Thymus (tissue), 11 donors: ENCODE data around the gene SYT14. TPM values are rescaled to one million over a fixed set of nuclear protein-coding genes. Genes with fewer than 3 reads are reported as not detected.

Source experiments
- DNase-seq, 9 donors: peaks; one replicate each; pipeline ENCODE4 v3.0.0-alpha.2; 2013; ENCODE audit warnings: low spot score in 9 of 9, low read depth in 6 of 9, missing footprints in 1 of 9
- H3K27ac ChIP-seq, 2 donors: one replicate each; pipeline ENCODE4 v1.5.1; 2013; ENCODE audit warnings: control low read depth in 1 of 2, low read depth in 1 of 2, low read length in 1 of 2, mild to moderate bottlenecking in 1 of 2, moderate library complexity in 1 of 2
- H3K27me3 ChIP-seq, 2 donors: one replicate each; pipeline ENCODE4 v1.5.1; 2013; ENCODE audit warnings: low read length in 1 of 2; ENCODE audit not compliant: control insufficient read depth in 2 of 2, insufficient read depth in 1 of 2
- H3K36me3 ChIP-seq, 2 donors: one replicate each; pipeline ENCODE4 v1.5.1; 2013; ENCODE audit warnings: low read length in 1 of 2, mild to moderate bottlenecking in 1 of 2, moderate library complexity in 1 of 2; ENCODE audit not compliant: control insufficient read depth in 2 of 2, insufficient read depth in 2 of 2
- H3K4me1 ChIP-seq, 2 donors: one replicate each; pipeline ENCODE4 v1.5.1; 2013; ENCODE audit warnings: low read length in 2 of 2; ENCODE audit not compliant: control insufficient read depth in 2 of 2, insufficient read depth in 2 of 2
- H3K4me3 ChIP-seq, 2 donors: one replicate each; pipeline ENCODE4 v1.5.1; 2013; ENCODE audit warnings: low read length in 2 of 2, control low read depth in 1 of 2, mild to moderate bottlenecking in 1 of 2
- H3K9me3 ChIP-seq, 2 donors: one replicate each; pipeline ENCODE4 v1.5.1; 2013; ENCODE audit warnings: low read length in 1 of 2, mild to moderate bottlenecking in 1 of 2; ENCODE audit not compliant: control insufficient read depth in 2 of 2, insufficient read depth in 1 of 2
- WGBS: extraction: QIAGEN DNeasy Blood & Tissue Kit; methylation state at CpG from one replicate; pipeline ENCODE4 v1.1.7; 2013; 5-methylcytosine and 5-hydroxymethylcytosine counted together
- polyA plus RNA-seq: library from polyadenylated mRNA; stranded (reverse); fragments of 200-250 nt; gene quantifications from one replicate; pipeline ENCODE4 v1.2.3, GENCODE V29; 2013
- total RNA-seq: library from RNA; stranded (reverse); fragments of 120-200 nt; gene quantifications from one replicate; pipeline ENCODE4 v1.2.4, GENCODE V29; 2013
- donor health status: healthy.

Gene SYT14
- total and polyA plus RNA-seq, 2 donors, result 0.05 to 0.16 TPM

GRCh38 chr1:210072129-210072528 is 134.1 kb downstream of the SYT14 start:
- Histone ChIP-seq H3K4me3 (no peak overlapping the region), H3K9me3 (no peaks in the 10 kb centered on the region), H3K27me3 (no peaks in the 10 kb centered on the region), H3K27ac (no peak overlapping the region), H3K36me3 (no peaks in the 10 kb centered on the region), H3K4me1 (no peaks in the 10 kb centered on the region)
- DNase-seq, result no peak

GRCh38 chr1:210072896-210073504 is 135.0 kb downstream of the SYT14 start:
- Histone ChIP-seq H3K9me3 (no peaks in the 10 kb centered on the region), H3K27me3 (no peaks in the 10 kb centered on the region), H3K4me3 (no peak overlapping the region), H3K4me1 (no peaks in the 10 kb centered on the region), H3K27ac (no peak overlapping the region), H3K36me3 (no peaks in the 10 kb centered on the region)
- DNase-seq, result no peak

GRCh38 chr1:210074904-210075303 is 136.9 kb downstream of the SYT14 start:
- H3K4me1 ChIP-seq, result no peaks in the 10 kb centered on the region
- no peaks in the 10 kb centered on the region for H3K9me3 ChIP-seq
- H3K27ac ChIP-seq, result no peak overlapping the region
- 96% methylated on average over 16 of the region's 16 CpGs for WGBS
- no peak overlapping the region for H3K4me3 ChIP-seq
- no peaks in the 10 kb centered on the region for H3K36me3 ChIP-seq
- no peak for DNase-seq
- H3K27me3 ChIP-seq, result no peaks in the 10 kb centered on the region

GRCh38 chr1:210076620-210077019 is 138.6 kb downstream of the SYT14 start:
- no peak overlapping the region for H3K27ac ChIP-seq
- H3K9me3 ChIP-seq, result no peaks in the 10 kb centered on the region
- H3K4me3 ChIP-seq, result no peak overlapping the region
- no peaks in the 10 kb centered on the region for H3K27me3 ChIP-seq
- H3K4me1 ChIP-seq, result no peaks in the 10 kb centered on the region
- 86% methylated on average over 3 of the region's 3 CpGs for WGBS
- no peak for DNase-seq
- no peaks in the 10 kb centered on the region for H3K36me3 ChIP-seq

- Histone ChIP-seq H3K4me3 (no peak overlapping the region), H3K27me3 (no peaks in the 10 kb centered on the region), H3K36me3 (no peaks in the 10 kb centered on the region), H3K4me1 (no peaks in the 10 kb centered on the region), H3K27ac (no peak overlapping the region), H3K9me3 (no peaks in the 10 kb centered on the region)
- no peak for DNase-seq
These were observed 143.5 kb downstream of the SYT14 start for GRCh38 chr1:210081494-210081893.

- 96% methylated on average over 1 of the region's 1 CpG for WGBS
- H3K27me3 ChIP-seq, result no peaks in the 10 kb centered on the region
- H3K27ac ChIP-seq, result no peak overlapping the region
- no peak overlapping the region for H3K4me3 ChIP-seq
- no peaks in the 10 kb centered on the region for H3K36me3 ChIP-seq
- DNase-seq, result no peak
- no peaks in the 10 kb centered on the region for H3K4me1 ChIP-seq
- no peaks in the 10 kb centered on the region for H3K9me3 ChIP-seq
These were observed 147.3 kb downstream of the SYT14 start for GRCh38 chr1:210085359-210085758.

GRCh38 chr1:210087058-210087457 is 149.0 kb downstream of the SYT14 start:
- no peak for DNase-seq
- 94% methylated on average over 6 of the region's 6 CpGs for WGBS

GRCh38 chr1:210089855-210090254 is 151.8 kb downstream of the SYT14 start:
- WGBS, result 88% methylated on average over 6 of the region's 6 CpGs

More at GRCh38 chr1:210087058-210087457, 149.0 kb downstream of the SYT14 start:
- no peaks in the 10 kb centered on the region for H3K4me1 ChIP-seq
- H3K27ac ChIP-seq, result no peak overlapping the region
- H3K4me3 ChIP-seq, result no peak overlapping the region
- no peaks in the 10 kb centered on the region for H3K36me3 ChIP-seq
- no peaks in the 10 kb centered on the region for H3K27me3 ChIP-seq
- H3K9me3 ChIP-seq, result no peaks in the 10 kb centered on the region

GRCh38 chr1:210092366-210092765 is 154.3 kb downstream of the SYT14 start:
- no peak for DNase-seq
- 96% methylated on average over 3 of the region's 3 CpGs for WGBS

More at GRCh38 chr1:210089855-210090254, 151.8 kb downstream of the SYT14 start:
- Histone ChIP-seq H3K9me3 (no peaks in the 10 kb centered on the region), H3K4me3 (no peak overlapping the region), H3K36me3 (no peaks in the 10 kb centered on the region), H3K27ac (no peak overlapping the region), H3K4me1 (no peaks in the 10 kb centered on the region), H3K27me3 (no peaks in the 10 kb centered on the region)
- no peak for DNase-seq

GRCh38 chr1:210093461-210093860 is 155.4 kb downstream of the SYT14 start:
- Histone ChIP-seq H3K27ac (no peak overlapping the region), H3K4me1 (no peaks in the 10 kb centered on the region), H3K36me3 (no peaks in the 10 kb centered on the region), H3K4me3 (no peak overlapping the region), H3K9me3 (no peaks in the 10 kb centered on the region), H3K27me3 (no peaks in the 10 kb centered on the region)
- DNase-seq, result no peak
- WGBS, result 97% methylated on average over 3 of the region's 3 CpGs

More at GRCh38 chr1:210092366-210092765, 154.3 kb downstream of the SYT14 start:
- Histone ChIP-seq H3K4me3 (no peak overlapping the region), H3K36me3 (no peaks in the 10 kb centered on the region), H3K4me1 (no peaks in the 10 kb centered on the region), H3K9me3 (no peaks in the 10 kb centered on the region), H3K27ac (no peak overlapping the region), H3K27me3 (no peaks in the 10 kb centered on the region)
